Karpas-422 (cell line): ENCODE data around the gene PRKCB. TPM values are rescaled to one million over a fixed set of nuclear protein-coding genes. Genes with fewer than 3 reads are reported as not detected.
"Not testable (repeated sequence)": the region's sequence is repeated elsewhere in the genome, so short reads cannot be mapped to it uniquely, and the experiment has no call there.

Experiments
- DNase-seq: peaks from one replicate; pipeline ENCODE4 v3.0.0-alpha.2; 2015
- H2AFZ ChIP-seq: fragments of 200-600 bp; sonication (generic); 2 replicates; pipeline ENCODE4 v1.6.1; 2014; ENCODE audit warnings: antibody characterized with exemption, low read length, mixed read lengths
- H3K27ac ChIP-seq: fragments of 200-600 bp; sonication (generic); 2 replicates; pipeline ENCODE4 v1.5.1; 2014; ENCODE audit warnings: mild to moderate bottlenecking, low read length, moderate library complexity
- H3K27me3 ChIP-seq: fragments of 200-600 bp; sonication (generic); 2 replicates; pipeline ENCODE4 v1.6.1; 2014; ENCODE audit warnings: low read length, mixed read lengths
- H3K36me3 ChIP-seq: fragments of 200-600 bp; sonication (generic); 2 replicates; pipeline ENCODE4 v1.6.1; 2014; ENCODE audit warnings: low read length, mixed read lengths; ENCODE audit not compliant: insufficient read depth
- H3K4me1 ChIP-seq: fragments of 200-600 bp; sonication (generic); 2 replicates; pipeline ENCODE4 v1.6.1; 2014; ENCODE audit warnings: mild to moderate bottlenecking, low read length, mixed read lengths
- H3K4me2 ChIP-seq: fragments of 200-600 bp; sonication (generic); 2 replicates; pipeline ENCODE4 v1.6.1; 2014; ENCODE audit warnings: low read length, low read depth, mild to moderate bottlenecking; ENCODE audit not compliant: poor library complexity, severe bottlenecking
- H3K4me3 ChIP-seq: fragments of 200-600 bp; sonication (generic); 2 replicates; pipeline ENCODE4 v1.5.1; 2014; ENCODE audit warnings: mild to moderate bottlenecking, antibody characterized with exemption, low read length, mixed read lengths
- H3K79me2 ChIP-seq: fragments of 200-600 bp; sonication (generic); 2 replicates; pipeline ENCODE4 v1.6.1; 2014; ENCODE audit warnings: mild to moderate bottlenecking, low read length, mixed read lengths
- H3K9ac ChIP-seq: fragments of 200-600 bp; sonication (generic); 2 replicates; pipeline ENCODE4 v1.6.0; 2014; ENCODE audit warnings: low read length
- H3K9me2 ChIP-seq: fragments of 200-600 bp; sonication (generic), shearing (Covaris generic); replicated peaks from 2 replicates; pipeline ENCODE4 v1.6.0; 2014; ENCODE audit warnings: mild to moderate bottlenecking, low read length, moderate library complexity; ENCODE audit not compliant: insufficient read depth
- H3K9me3 ChIP-seq: fragments of 300-700, 200-600 bp; sonication (generic); 2 replicates; pipeline ENCODE4 v1.6.1; 2014; ENCODE audit warnings: low read length, mixed read lengths
- H4K20me1 ChIP-seq: fragments of 200-600 bp; sonication (generic); 2 replicates; pipeline ENCODE4 v1.6.1; 2014; ENCODE audit warnings: mild to moderate bottlenecking, antibody characterized with exemption, low read length, low read depth; ENCODE audit not compliant: insufficient read depth
- total RNA-seq: library from RNA; depleted of rRNA; stranded (reverse); fragments of >200 nt; shearing (Covaris generic); gene quantifications from 2 replicates; pipeline ENCODE4 v1.2.3, GENCODE V29; 2014; ENCODE audit warnings: low replicate concordance

PRKCB gene
- total RNA-seq, 1 experiment from 2014 or later = 21.7 TPM

DNA sequence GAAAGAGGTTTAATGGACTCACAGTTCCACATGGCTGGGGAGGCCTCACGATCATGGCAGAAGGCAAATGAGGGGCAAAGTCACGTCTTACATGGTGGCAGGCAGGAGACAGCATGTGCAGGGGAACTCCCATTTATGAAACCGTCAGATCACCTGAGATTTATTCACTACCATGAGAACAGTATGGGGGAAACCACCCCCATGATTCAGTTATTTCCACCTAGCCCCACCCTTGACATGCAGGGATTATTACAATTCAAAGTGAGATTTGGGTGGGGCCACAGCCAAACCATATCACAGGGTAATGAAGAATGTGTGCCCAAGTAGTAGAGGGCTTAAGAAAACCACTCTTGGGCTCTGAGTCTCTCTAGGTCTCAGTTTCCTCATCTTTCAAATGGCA lies 85.1 kb downstream of the PRKCB start:
- Histone ChIP-seq H3K4me3 (no peak overlapping the region), H3K9me3 (no peaks in the 10 kb centered on the region), H3K4me1 (no peaks in the 10 kb centered on the region), H3K27me3 (0 out of 2 replicates have a peak, but pooled peaks cover 3% of the 10 kb centered on the region), H3K9me2 (no peaks in the 10 kb centered on the region), H3K36me3 (no peaks in the 10 kb centered on the region), H2AFZ (no peak overlapping the region), H3K27ac (no peak overlapping the region), H3K79me2 (no peaks in the 10 kb centered on the region), H3K9ac (no peak overlapping the region), H3K4me2 (no peak overlapping the region), H4K20me1 (no peaks in the 10 kb centered on the region)
- no peak for DNase-seq

- H2AFZ ChIP-seq = no peak overlapping the region
- no peak for DNase-seq
- no peaks in the 10 kb centered on the region for H3K79me2 ChIP-seq
- 0 out of 2 replicates have a peak, but pooled peaks cover 3% of the 10 kb centered on the region for H3K27me3 ChIP-seq
- no peaks in the 10 kb centered on the region for H4K20me1 ChIP-seq
- no peaks in the 10 kb centered on the region for H3K9me3 ChIP-seq
- H3K36me3 ChIP-seq = no peaks in the 10 kb centered on the region
- no peak overlapping the region for H3K4me3 ChIP-seq
- no peaks in the 10 kb centered on the region for H3K9me2 ChIP-seq
- H3K4me1 ChIP-seq = no peaks in the 10 kb centered on the region
- no peak overlapping the region for H3K9ac ChIP-seq
- no peak overlapping the region for H3K27ac ChIP-seq
- no peak overlapping the region for H3K4me2 ChIP-seq
These were observed 86.6 kb downstream of the PRKCB start for GRCh38 chr16:23922406-23922805.

DNA sequence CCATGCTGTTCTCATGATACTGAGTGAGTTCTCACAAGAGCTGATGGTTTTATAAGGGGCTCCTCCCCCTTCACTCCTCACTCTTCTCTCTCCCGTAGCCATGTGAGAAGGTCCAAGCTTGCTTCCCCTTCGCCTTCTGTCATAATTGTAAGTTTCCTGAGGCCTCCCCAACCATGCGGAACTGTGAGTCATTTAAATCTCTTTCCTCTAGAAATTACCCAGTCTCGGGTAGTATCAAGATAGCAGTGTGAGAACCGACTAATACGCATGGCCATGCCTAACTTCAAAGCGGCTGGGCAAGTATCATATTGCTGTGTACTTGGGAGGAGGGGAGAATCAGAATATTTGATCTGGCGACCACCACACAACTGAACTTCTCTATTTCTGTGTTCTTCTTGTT lies 88.3 kb downstream of the PRKCB start:
- H3K79me2 ChIP-seq = no peaks in the 10 kb centered on the region
- no peak overlapping the region for H3K27ac ChIP-seq
- no peak overlapping the region for H3K4me3 ChIP-seq
- no peaks in the 10 kb centered on the region for H3K9me2 ChIP-seq
- H3K4me2 ChIP-seq = no peak overlapping the region
- H2AFZ ChIP-seq = no peak overlapping the region
- H3K36me3 ChIP-seq = no peaks in the 10 kb centered on the region
- H4K20me1 ChIP-seq = no peaks in the 10 kb centered on the region
- 0 out of 2 replicates have a peak, but pooled peaks cover 3% of the 10 kb centered on the region for H3K27me3 ChIP-seq
- DNase-seq = no peak
- no peaks in the 10 kb centered on the region for H3K4me1 ChIP-seq
- H3K9me3 ChIP-seq = no peaks in the 10 kb centered on the region
- no peak overlapping the region for H3K9ac ChIP-seq

- no peaks in the 10 kb centered on the region for H3K79me2 ChIP-seq
These were observed 92.0 kb downstream of the PRKCB start for GRCh38 chr16:23927796-23928195.

DNA sequence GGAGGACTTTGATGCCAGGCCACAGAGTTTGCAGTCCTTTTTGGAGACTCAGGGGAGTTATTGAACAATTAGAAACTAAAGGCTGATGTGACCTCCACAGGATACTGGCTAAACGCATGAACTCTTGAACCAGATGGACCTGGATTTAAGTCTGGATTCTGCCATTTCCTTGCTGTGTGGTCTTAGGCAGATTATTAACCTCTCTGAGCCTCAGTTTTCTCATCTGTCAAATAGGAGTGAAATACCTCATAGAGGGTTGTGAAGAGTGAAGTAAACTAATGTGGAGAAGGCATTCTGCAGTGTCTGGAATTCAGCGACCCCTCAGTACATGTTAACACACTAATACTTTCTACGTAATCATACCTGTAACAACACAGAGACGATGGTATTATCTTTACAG lies 93.5 kb downstream of the PRKCB start:
- Histone ChIP-seq H3K36me3 (no peaks in the 10 kb centered on the region), H3K9me3 (no peaks in the 10 kb centered on the region), H3K4me2 (no peak overlapping the region), H3K4me3 (no peak overlapping the region), H3K79me2 (no peaks in the 10 kb centered on the region), H3K9ac (no peak overlapping the region), H2AFZ (no peak overlapping the region), H3K4me1 (no peaks in the 10 kb centered on the region), H3K27ac (no peak overlapping the region), H4K20me1 (no peaks in the 10 kb centered on the region), H3K9me2 (no peaks in the 10 kb centered on the region), H3K27me3 (no peaks in the 10 kb centered on the region)
- DNase-seq = no peak

More at GRCh38 chr16:23927796-23928195, 92.0 kb downstream of the PRKCB start:
- no peak overlapping the region for H3K4me2 ChIP-seq
- no peaks in the 10 kb centered on the region for H3K9me2 ChIP-seq
- H3K9me3 ChIP-seq = no peaks in the 10 kb centered on the region
- DNase-seq = no peak
- H3K27me3 ChIP-seq = no peaks in the 10 kb centered on the region
- H3K4me3 ChIP-seq = no peak overlapping the region
- no peak overlapping the region for H3K27ac ChIP-seq
- H3K36me3 ChIP-seq = no peaks in the 10 kb centered on the region
- H3K4me1 ChIP-seq = no peaks in the 10 kb centered on the region
- H2AFZ ChIP-seq = no peak overlapping the region
- no peak overlapping the region for H3K9ac ChIP-seq
- no peaks in the 10 kb centered on the region for H4K20me1 ChIP-seq

DNA sequence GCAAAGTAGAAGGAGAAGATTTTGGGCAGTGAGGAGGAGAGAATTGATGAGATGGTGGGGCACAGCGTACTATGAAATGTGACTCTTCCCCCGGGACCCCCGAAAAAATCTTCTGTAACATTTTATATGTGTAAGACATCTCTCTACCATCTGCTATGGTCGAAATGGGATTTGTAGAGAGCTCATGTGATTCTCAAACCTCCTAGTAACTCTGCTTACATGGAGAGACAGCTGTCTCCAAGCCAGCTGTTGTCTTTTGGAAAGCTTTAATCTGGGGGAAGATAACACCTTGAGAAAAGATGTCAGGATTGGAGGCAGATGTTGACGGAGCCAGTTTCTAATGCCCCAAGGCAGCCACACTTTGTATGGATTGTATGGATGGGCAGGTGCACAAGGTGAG lies 94.1 kb downstream of the PRKCB start:
- H3K9me3 ChIP-seq = no peaks in the 10 kb centered on the region
- H3K79me2 ChIP-seq = no peaks in the 10 kb centered on the region
- H3K4me2 ChIP-seq = no peak overlapping the region

DNA sequence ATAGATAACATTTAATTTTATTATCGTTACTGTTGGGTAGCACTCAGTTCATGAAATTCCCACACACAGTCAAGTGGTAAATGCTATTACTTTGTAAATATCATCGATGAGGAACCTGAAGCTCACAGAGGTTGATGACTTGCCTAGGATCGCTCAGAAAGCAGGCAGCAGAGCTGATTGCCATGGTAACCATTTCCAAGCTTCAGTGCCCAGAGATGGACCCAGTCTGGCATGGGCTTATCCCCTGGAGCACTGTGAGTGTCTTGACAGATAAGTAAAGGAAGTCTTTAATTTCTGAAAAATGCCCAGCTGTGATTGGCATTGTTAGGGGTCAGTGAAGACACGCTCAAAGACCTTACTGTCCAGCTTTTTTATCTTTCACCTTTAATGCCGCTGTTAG lies 95.0 kb downstream of the PRKCB start:
- Histone ChIP-seq H3K4me1 (no peaks in the 10 kb centered on the region), H4K20me1 (no peaks in the 10 kb centered on the region)

More for the DNA sequence above, 94.1 kb downstream of the PRKCB start:
- Histone ChIP-seq H4K20me1 (no peaks in the 10 kb centered on the region), H3K4me3 (no peak overlapping the region), H3K36me3 (no peaks in the 10 kb centered on the region), H3K27ac (no peak overlapping the region), H3K27me3 (no peaks in the 10 kb centered on the region), H3K9ac (no peak overlapping the region), H3K4me1 (no peaks in the 10 kb centered on the region), H2AFZ (no peak overlapping the region), H3K9me2 (no peaks in the 10 kb centered on the region)
- DNase-seq = no peak

GRCh38 chr16:23931199-23931598 lies 95.4 kb downstream of the PRKCB start:
- Histone ChIP-seq H3K4me3 (no peak overlapping the region), H3K4me1 (no peaks in the 10 kb centered on the region), H3K36me3 (no peaks in the 10 kb centered on the region), H3K27ac (no peak overlapping the region), H3K4me2 (no peak overlapping the region), H3K9me2 (no peaks in the 10 kb centered on the region), H3K9ac (no peak overlapping the region), H2AFZ (no peak overlapping the region), H3K9me3 (no peaks in the 10 kb centered on the region), H3K79me2 (no peaks in the 10 kb centered on the region), H3K27me3 (no peaks in the 10 kb centered on the region), H4K20me1 (no peaks in the 10 kb centered on the region)
- no peak for DNase-seq

More for the DNA sequence above, 95.0 kb downstream of the PRKCB start:
- no peaks in the 10 kb centered on the region for H3K79me2 ChIP-seq
- H3K9ac ChIP-seq = no peak overlapping the region
- no peaks in the 10 kb centered on the region for H3K36me3 ChIP-seq
- no peaks in the 10 kb centered on the region for H3K27me3 ChIP-seq
- no peaks in the 10 kb centered on the region for H3K9me3 ChIP-seq
- H2AFZ ChIP-seq = no peak overlapping the region
- no peak overlapping the region for H3K4me2 ChIP-seq
- no peak overlapping the region for H3K4me3 ChIP-seq
- H3K9me2 ChIP-seq = no peaks in the 10 kb centered on the region
- no peak overlapping the region for H3K27ac ChIP-seq
- no peak for DNase-seq

- H4K20me1 ChIP-seq, H3K9me3 ChIP-seq, H3K4me1 ChIP-seq, H3K27ac ChIP-seq, H3K4me2 ChIP-seq, H2AFZ ChIP-seq, DNase-seq, H3K36me3 ChIP-seq, H3K9ac ChIP-seq, H3K4me3 ChIP-seq, H3K9me2 ChIP-seq, H3K27me3 ChIP-seq, H3K79me2 ChIP-seq: not testable (repeated sequence)
These were observed 97.9 kb downstream of the PRKCB start for GRCh38 chr16:23933650-23934049.
